ENCODE data around the gene GGA2. TPM values are rescaled to one million over a fixed set of nuclear protein-coding genes. Genes with fewer than 3 reads are reported as not detected.

The GGA2 gene
- total RNA-seq, 1 experiment from 2014 or later: 26.5 TPM

GRCh38 chr16:23414731-23415130 lies 95.6 kb downstream of the GGA2 start:
- no peaks in the 10 kb centered on the region for H3K27me3 ChIP-seq (ENCODE audit: low read length)
- H3K9me3 ChIP-seq (ENCODE audit: low read length): no peaks in the 10 kb centered on the region
- H3K36me3 ChIP-seq (ENCODE audit: low read depth, low read length): peaks cover 3% of the 10 kb centered on the region; the same call in 1 of the 2 replicates
- H3K27ac ChIP-seq (ENCODE audit: low read length): no peak overlapping the region
- no peak overlapping the region for H3K4me2 ChIP-seq (ENCODE audit: low read length)
- ChIA-PET CTCF (no interaction called here), POLR2A (ENCODE audit: unreplicated experiment) (no interaction called here)
- H3F3A ChIP-seq (ENCODE audit: low read length, unreplicated experiment): no peaks in the 10 kb centered on the region
- BruUV-seq (replicated peaks): no TSS peak
- H2AFZ ChIP-seq (ENCODE audit: low read length): no peak overlapping the region
- TF ChIP-seq EZH2phosphoT487 (IDR thresholded peaks at IDR 0.05; ENCODE audit: borderline replicate concordance, low read length) (no peak), EZH2 (IDR thresholded peaks at IDR 0.05; ENCODE audit: low read length, unreplicated experiment) (no peak), CTCF (conservative IDR thresholded peaks at IDR 0.05; ENCODE audit: low read depth, low read length) (no peak)
- H3K9ac ChIP-seq (ENCODE audit: low read length): no peak overlapping the region
- ATAC-seq (no peak), DNase-seq (no peak)
- H3K4me3 ChIP-seq (ENCODE audit: low read length): no peak overlapping the region
- no peaks in the 10 kb centered on the region for H4K20me1 ChIP-seq (ENCODE audit: low read length)
- intact Hi-C loops (cut with micrococcal nuclease): no loop called here
- peaks cover 7% of the 10 kb centered on the region for H3K4me1 ChIP-seq (ENCODE audit: insufficient read depth, low read length)
- H3K9me2 ChIP-seq (replicated peaks; ENCODE audit: low read length): no peaks in the 10 kb centered on the region
- H3K79me2 ChIP-seq (ENCODE audit: low read length): no peaks in the 10 kb centered on the region

Other genes starting within 250 kb of the GGA2 start
- gene SCNN1B, start 208.2 kb downstream of the GGA2 start, total RNA-seq (2014; rRNA removed): 2.9 and 4.1 TPM in 2 replicates
- 8.6 and 13.5 TPM in 2 replicates for gene COG7, start 57.3 kb downstream of the GGA2 start, total RNA-seq (2014; rRNA removed)
- 23.7 and 31.6 TPM in 2 replicates for gene EARS2, start 46.9 kb upstream of the GGA2 start, total RNA-seq (2014; rRNA removed)
- 69.7 and 85.3 TPM in 2 replicates for gene UBFD1, start 47.2 kb upstream of the GGA2 start, total RNA-seq (2014; rRNA removed)
- 158 and 228 TPM in 2 replicates for gene NDUFAB1, start 85.8 kb upstream of the GGA2 start, total RNA-seq (2014; rRNA removed)
- gene PALB2, start 130.8 kb upstream of the GGA2 start, total RNA-seq (2014; rRNA removed): 4.9 and 7.0 TPM in 2 replicates
- 19.7 and 29.1 TPM in 2 replicates for gene DCTN5, start 131.0 kb upstream of the GGA2 start, total RNA-seq (2014; rRNA removed)
- gene PLK1, start 168.4 kb upstream of the GGA2 start, total RNA-seq (2014; rRNA removed): 58.6 and 67.8 TPM in 2 replicates
- not detected in 2 replicates for gene ERN2, start 202.7 kb upstream of the GGA2 start, total RNA-seq (2014; rRNA removed)
- gene CHP2, start 244.5 kb upstream of the GGA2 start, total RNA-seq (2014; rRNA removed): not detected in 2 replicates